ENCODE data around the gene TRIM65. TPM values are rescaled to one million over a fixed set of nuclear protein-coding genes. Genes with fewer than 3 reads are reported as not detected.
A peak's percentile ranks its signal among the peaks of the same experiment; 100 is the strongest.

Gene TRIM65
- total and polyA plus RNA-seq, 3 donors from 2014 or later = 8.6 to 25.5 (median 23.4) TPM

GRCh38 chr17:75881678-75882454 lies 14.9 kb downstream of the TRIM65 start:
- no peaks in the 10 kb centered on the region for H3K36me3 ChIP-seq (ENCODE audit: low read depth, missing control alignments)
- no peaks in the 10 kb centered on the region for H3K9me3 ChIP-seq
- 87 to 90% methylated on average over 13 to 15 of the region's 15 CpGs for WGBS, 2 donors
- DNase-seq = no peak
- peaks cover 9% of the 10 kb centered on the region for H3K4me1 ChIP-seq
- TF ChIP-seq POLR2A (IDR thresholded peaks at IDR 0.05) = no peak
- TF ChIP-seq CTCF (IDR thresholded peaks at IDR 0.05) = no peak
- intact Hi-C loops (cut with DNase I; ENCODE audit: low total_unique reads) = no loop called here
- H3K27me3 ChIP-seq = no peaks in the 10 kb centered on the region
- no peak overlapping the region for H3K27ac ChIP-seq
- H3K4me3 ChIP-seq = no peak overlapping the region

- TF ChIP-seq POLR2A (IDR thresholded peaks at IDR 0.05) (no peak), CTCF (IDR thresholded peaks at IDR 0.05) (no peak)
- WGBS, 2 donors = 60 to 70% methylated on average over 7 of the region's 7 CpGs
- H3K36me3 ChIP-seq (ENCODE audit: low read depth, missing control alignments) = no peaks in the 10 kb centered on the region
- H3K27ac ChIP-seq = no peak overlapping the region
- intact Hi-C loops (cut with DNase I; ENCODE audit: low total_unique reads) = no loop called here
- H3K4me3 ChIP-seq = no peak overlapping the region
- H3K4me1 ChIP-seq = peaks cover 25% of the 10 kb centered on the region
- H3K27me3 ChIP-seq = no peaks in the 10 kb centered on the region
- no peak for DNase-seq
- H3K9me3 ChIP-seq = no peaks in the 10 kb centered on the region
These were observed 16.5 kb downstream of the TRIM65 start for GRCh38 chr17:75880266-75880665.

- intact Hi-C loops (cut with DNase I; ENCODE audit: low total_unique reads) = no loop called here
- H3K27ac ChIP-seq = peak within 1 kb of the TSS; percentile 90 to 91
- 1 to 2% methylated on average over 21 to 65 of the region's 87 CpGs for WGBS, 2 donors
- H3K36me3 ChIP-seq (ENCODE audit: low read depth, missing control alignments) = no peaks in the 10 kb centered on the region
- no peaks in the 10 kb centered on the region for H3K27me3 ChIP-seq
- peak within 1 kb of the TSS; percentile 62 to 76 for H3K4me3 ChIP-seq
- H3K4me1 ChIP-seq = peaks cover 40% of the 10 kb centered on the region
- DNase-seq = peak; percentile 74
- H3K9me3 ChIP-seq = no peaks in the 10 kb centered on the region
- peak; percentile 58 for TF ChIP-seq POLR2A (IDR thresholded peaks at IDR 0.05)
- peak in 1 of 3 experiments; percentile 2 for TF ChIP-seq CTCF (IDR thresholded peaks at IDR 0.05)
These were observed 18.4 kb downstream of the TRIM65 start, which contains the start of gene TRIM47 for GRCh38 chr17:75878174-75878998. TSS of gene TRIM47 (minus strand) at chr17:75878581. CDS start at chr17:75878548, 33 bp downstream.

- Histone ChIP-seq H3K4me1 (peaks cover 46% of the 10 kb centered on the region), H3K27ac (peak overlapping the region; percentile 90 to 91), H3K9me3 (no peaks in the 10 kb centered on the region), H3K36me3 (ENCODE audit: low read depth, missing control alignments) (no peaks in the 10 kb centered on the region), H3K27me3 (no peaks in the 10 kb centered on the region), H3K4me3 (peak overlapping the region; percentile 62 to 76)
- WGBS, 2 donors = 0 to 1% methylated on average over 27 to 56 of the region's 56 CpGs
- DNase-seq = peak; percentile 54
- intact Hi-C loops (cut with DNase I; ENCODE audit: low total_unique reads) = no loop called here
- TF ChIP-seq POLR2A (IDR thresholded peaks at IDR 0.05) (no peak), CTCF (IDR thresholded peaks at IDR 0.05) (peak; percentile 13 to 46 (median 41))
These were observed 19.0 kb downstream of the TRIM65 start for GRCh38 chr17:75877752-75878173.
